HG03175 (cell line): ENCODE measurements around the gene LIG4.
"Not testable (repeated sequence)": the region's sequence is repeated elsewhere in the genome, so short reads cannot be mapped to it uniquely, and the experiment has no call there.

Experiments used
- ATAC-seq: cut with Tn5 transposase; IDR thresholded peaks from one replicate; pipeline ENCODE4 v1.9.1; 2021; ENCODE audit warnings: mild to moderate bottlenecking, moderate library complexity; ENCODE audit not compliant: unreplicated experiment

The LIG4 gene

DNA sequence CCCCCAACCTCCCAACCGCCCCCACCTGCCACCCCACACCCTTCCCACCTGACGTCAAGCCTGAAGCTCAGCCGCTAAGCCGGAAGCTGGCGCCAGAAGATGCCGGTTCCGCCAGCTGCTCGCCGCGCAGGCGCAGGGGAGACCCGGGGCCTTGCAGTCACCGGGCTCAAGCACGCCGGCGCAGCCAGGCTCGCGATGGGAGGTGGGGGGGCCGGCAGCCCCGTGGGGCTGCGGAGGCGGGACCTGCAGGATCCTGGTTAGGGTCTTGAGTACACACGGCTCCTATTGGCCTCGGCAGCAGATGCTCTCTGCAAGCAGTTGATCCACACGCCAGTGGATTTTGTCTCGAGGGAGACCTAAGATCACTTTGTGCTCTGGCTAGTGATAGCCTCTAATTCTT is at the start of gene LIG4:
TSS of gene LIG4 (minus strand) at position 101 of the 400 bp plus-strand sequence. CDS start 4,268 bp downstream, outside the sequence.
- peak; percentile 71 for ATAC-seq

DNA sequence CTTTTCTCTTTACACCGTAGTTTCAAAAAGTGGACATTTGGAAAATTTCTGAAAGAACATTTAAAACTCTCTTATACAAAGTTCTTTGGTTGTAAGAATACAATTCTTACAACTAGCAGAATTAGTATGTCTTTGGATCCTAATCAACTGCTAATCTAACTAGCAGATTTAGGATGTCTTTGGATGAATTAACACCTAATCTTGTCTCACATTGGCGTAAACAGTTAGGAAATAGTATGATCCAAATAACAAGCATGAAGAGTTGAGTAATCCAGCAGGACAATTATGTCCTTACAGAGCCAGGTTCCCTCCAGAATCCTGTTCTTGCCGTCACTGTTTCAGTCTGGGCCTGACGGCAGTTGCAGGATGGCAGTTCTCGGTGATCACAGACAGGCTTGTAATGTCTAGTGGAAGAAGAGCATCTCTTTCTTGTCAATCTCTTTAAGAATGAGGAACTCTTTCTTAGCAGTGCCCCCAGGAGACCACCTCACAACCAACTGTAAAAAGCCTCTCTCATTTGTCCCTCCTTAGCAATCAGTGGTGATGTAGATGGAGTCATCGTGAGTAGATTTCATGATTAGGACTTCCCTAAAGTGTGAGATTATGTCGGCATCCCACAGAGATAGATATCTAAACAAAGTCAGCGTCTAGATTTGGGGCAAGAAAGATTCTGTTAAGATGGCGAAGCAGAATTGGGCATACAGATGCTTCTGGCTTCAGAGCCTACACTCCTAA is 48.5 kb upstream of the LIG4 start:
- no peak for ATAC-seq

DNA sequence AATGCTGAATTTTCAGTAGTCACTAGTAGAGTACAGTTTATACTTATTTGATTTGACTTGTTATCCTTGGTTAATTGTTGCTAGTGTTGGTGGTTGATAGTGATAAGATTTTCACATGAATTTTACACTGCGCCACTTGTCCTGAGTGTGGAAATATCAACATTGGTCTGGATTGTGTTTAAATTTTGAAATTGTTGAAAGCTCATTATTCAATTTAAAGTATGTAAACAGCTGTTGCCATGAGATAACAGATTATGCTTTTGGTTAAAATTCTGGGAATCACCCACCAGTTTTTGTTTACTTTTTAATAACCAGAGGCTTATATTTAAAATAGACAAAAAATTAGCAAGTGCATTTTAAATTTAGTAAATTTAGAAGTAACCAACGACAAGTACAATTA is 41.9 kb upstream of the LIG4 start:
- ATAC-seq: no peak

DNA sequence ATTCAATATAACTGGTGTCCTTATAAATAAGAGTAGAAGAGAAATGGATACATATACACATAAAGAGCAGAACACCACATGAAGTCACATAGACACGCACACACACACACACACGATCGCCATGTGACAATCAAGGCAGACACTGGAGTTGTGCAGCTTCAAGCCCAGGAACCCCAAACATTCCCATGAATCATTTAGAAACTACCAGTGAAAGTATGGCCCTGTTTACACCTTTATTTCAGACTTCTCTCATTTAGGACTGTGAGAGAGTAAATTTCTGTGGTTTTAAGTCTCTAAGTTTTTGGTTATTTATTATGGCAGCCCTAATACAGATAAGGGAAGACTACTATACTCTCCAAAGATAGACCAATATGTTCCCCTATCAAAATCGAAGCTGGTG is 33.8 kb upstream of the LIG4 start:
- no peak for ATAC-seq

DNA sequence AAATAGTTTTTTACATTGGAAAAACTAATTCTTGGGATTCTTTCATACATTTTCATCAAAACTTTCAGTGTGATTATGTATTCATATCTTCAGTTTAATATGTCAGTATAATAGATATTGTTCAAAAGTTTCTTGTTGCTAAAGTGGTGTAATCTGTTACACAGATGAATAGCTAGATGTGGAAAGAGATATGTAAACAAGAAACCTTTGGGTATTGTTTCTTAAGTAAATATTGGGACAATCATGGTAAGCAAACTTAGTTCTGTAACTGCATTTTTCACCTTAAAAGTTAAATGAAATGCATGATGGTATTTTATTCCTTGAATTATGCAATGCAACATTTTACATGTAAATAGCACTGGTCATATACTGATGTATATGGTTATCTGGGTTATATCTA is 15.0 kb upstream of the LIG4 start:
- ATAC-seq: no peak

DNA sequence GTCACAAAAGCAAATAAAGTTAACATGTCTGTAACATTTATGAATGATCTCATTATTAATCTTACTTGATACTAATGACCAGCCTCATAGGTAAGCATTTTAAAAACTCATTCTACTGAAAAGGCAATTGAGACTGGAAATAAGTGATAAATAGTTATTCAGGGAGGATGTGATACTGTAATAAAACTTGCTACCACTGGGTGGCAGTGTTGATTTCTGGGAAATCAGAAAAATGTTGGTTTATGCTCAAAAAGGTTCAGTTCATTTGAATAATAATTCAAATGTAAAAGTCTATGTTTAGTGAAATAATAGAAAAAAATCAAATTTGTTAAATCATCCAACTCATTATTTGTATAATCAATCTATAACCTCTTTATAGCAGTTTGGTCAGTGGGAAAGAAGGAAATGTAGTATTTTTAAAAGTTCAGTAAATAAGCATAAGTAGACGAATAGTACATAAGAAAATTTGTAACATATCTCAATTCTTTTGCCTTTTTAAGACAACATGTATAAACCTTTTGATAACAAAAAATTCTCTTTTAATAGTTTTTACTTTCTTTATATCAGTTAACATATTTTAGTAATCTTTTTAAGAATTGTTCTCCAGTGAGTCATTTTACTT is 12.4 kb upstream of the LIG4 start:
- no peak for ATAC-seq

DNA sequence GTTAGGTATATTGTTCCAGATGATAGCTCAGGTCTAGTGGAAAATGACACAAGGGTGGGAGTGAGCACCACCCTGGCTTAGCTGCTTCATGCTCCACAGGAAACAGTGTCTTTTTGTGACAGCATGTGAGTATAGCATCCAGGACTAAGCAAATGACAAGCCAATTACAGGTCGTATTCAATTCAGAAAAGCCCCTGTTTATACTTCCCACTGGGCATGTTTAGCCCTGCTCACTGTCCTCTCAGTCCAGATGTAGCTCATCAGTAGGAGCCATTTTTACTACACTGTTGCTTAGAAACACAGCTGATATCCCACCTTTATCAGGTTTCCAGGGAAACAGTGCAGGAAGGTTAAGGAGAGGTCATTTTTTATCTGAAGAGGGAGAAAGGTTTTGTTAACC is 10.8 kb upstream of the LIG4 start:
- ATAC-seq: peak; percentile 42

DNA sequence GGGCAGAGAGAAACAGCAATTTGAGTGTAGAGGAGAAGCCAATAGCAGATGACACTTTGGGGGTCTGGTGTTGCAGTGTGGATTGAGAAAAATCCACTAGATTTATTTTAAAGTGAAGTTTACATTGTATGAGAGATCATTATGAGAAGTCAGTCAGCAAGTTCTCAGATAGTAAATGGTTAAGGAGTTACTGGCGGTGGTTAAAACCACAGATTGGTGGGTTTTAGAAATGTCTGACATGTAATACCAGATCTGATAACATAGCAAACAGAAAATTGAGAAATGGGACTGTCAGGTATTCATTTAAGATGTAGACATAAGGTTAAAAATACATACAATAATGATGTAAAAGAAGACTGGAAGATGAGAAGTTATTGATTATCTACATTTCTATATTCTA is 10.1 kb upstream of the LIG4 start:
- peak; percentile 42 for ATAC-seq

DNA sequence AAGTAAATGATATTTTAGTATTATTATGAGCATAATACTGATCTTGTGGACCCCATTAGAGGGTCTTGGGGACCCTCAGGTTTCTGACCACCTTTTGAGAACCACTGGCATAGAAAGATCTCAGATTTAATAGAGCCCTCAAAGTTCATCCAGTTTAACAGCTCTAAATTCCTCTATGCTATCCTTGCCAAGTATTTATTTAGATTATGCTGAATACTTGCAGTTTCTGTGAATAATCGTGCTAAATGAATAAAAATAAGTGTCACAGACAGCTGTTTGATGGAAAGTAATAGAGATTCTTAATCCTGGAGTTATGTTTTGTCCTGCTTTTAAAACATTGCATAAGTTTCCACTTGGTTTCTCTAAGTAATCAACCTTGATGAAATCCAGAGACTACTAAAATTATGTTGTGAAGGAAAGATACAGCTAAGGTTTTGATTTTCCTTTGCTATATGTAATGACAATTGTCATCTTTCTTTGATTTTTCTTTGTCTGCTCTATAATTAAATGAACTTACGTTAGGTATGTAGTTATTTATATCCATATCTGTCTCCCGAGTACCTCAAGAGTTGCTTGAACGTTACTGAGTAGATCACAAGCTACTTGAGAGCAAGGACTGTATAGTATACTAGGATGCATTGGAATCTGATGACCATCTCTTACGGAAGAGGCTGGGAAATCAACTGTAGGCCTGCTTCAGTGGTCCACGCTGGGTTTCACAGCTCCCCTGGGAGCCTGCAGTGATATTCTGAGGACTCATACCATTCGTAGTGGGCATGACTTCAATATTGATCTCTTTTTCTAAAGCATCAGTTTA is 8.6 kb upstream of the LIG4 start:
- no peak for ATAC-seq

DNA sequence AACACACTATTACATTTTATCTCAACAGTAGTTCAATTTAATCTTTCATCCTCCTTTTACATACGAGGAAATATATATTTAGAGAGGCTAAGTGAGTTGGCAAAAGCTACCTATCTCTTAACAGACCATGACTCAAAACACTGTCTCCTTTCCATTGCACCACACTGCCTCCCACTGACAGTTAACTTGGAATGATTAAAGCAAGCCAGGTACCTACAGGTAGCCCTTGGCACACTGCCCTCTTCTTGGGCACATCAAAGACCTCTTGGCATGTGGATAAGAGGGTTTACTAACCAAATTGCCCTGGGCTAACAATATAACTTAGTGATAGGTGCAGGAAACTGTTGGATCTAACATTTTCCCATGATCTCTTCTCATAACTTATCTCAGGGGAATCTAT is 4.7 kb upstream of the LIG4 start:
- ATAC-seq: no peak

DNA sequence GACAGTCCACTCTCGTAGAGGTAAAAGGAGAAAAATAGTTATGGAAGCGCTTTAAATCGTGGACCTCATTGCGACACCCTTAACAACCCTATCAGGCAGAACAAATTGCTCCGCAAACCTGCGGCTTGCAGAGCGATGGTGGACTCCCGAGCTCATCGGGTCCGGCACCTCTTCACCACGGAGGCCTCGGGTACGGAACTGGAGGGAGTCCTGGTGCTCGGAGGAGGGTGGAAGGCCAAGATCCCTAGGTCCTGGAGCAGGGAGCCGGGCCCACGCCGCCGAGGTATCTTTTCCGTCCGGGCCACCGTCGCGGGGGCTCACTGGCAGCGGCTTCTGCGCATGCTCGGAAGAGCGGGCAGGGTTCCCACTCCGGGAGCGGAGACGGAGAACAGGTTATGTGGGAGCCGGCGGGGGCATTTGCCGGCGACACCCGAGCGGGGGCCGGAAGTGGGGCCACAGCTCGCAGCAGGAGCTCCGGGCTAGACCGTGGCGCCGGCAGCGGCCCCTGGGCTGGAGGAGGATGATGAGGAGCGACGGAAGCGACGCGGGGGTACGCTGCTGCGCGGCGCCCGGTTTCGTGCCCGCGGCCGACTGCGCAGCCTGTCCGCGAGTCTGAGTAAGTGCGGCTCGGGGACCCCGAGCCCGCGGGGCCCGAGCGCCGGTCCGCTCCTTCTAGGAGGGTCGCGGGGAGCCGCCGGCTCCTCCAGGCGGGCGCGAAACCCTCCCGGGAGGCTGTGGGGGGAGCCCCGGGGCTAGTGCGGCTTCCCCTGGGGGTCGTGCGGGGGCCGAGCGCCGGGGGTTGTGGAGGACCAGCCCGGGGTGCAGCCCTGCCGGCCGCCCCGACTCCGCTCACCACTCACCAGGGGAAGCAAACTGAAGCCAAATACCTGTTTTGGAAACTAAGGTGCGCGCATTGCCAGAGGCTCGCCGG is 3.0 kb upstream of the LIG4 start, which contains the start of gene ABHD13:
TSS of gene ABHD13 (plus strand) at position 349 of the 931 bp plus-strand sequence. CDS start 10,827 bp downstream, outside the sequence.
- ATAC-seq: peak; percentile 79

DNA sequence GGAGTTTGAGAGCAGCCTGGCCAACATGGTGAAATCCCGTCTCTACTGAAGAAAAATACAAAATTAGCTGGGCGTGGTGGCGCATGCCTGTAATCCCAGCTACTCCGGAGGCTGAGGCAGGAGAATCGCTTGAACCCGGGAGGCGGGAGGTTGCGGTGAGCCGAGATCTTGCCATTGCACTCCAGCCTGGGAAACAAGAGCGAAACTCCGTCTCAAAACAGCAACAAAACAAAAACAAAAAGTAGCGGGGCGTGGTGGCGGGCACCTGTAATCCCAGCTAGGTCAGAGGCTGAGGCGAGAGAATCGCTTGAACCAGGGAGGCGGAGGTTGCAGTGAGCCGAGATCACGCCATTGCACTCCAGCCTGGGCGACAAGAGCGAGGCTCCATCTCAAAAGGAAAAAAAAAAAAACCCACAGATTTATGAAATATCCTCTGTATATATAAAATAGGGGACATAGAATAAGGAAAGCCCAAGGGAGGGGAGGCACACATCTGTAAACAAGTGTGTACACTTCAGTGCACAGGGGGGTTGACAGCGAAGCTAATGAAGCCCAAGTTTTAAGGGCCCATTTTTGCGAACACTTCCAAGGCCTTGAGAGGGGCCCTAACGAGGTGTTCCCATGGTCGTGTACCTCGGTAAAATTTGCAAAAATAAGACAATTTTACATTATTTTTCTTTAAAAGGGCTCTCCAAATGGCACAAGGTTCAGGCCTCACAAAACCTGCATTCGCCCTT is 2.1 kb upstream of the LIG4 start:
- ATAC-seq: not testable (repeated sequence)

DNA sequence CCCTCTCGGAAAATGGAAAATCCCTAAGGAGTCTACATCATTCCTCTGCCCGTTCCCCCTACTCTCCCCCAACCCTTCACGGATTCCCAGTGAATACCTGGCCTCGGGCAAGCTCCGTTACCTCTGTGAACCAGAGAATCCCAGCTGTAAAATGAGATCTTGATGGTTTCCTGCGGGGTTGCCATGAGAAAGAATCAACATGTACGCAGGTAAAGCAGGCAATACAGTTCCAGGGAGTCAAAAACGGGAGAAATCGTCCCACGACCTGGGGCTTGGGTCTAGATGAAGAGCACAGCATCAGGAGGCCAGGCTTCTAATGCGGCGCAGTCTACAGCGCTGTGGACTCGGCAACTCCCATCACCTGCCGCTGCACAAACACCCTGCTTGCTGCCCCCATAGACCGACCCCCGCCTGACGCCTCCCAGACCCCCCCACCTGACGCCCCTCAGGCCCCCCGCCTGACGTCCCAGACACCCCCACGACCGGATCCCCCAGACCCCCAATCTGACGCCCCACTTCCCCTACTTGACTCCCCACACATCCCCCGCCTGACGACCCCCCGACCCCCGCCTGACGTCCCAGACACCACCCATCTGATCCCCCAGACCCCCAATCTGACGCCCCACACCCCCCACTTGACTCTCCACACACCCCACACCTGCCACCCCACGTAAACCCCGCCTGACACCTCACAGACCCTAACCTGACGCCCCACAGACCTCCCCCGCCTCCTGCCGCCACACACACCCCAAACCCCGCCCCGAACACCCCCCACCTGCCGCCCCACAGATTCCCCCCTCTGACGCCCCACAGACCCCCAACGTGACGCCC is 680 bp downstream of the LIG4 start:
- ATAC-seq: no peak

DNA sequence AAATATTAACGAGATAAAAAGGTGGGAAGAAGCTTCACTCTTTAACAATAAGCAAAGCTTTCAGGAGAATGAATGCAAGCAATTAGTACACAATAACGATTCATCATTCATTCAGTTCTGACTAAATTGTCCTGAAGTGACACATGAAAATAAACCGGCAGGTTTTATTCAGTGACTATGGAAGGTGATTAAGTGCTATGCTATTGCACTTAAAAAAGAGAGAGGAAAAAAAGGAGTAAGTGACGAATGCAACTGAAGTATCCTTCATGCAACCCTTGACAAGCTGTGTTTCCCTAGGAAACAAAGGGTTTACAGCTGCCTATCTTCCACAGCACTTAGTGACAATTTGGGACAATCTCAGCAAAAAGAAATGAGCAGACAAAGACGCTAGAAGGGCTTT is 1.4 kb downstream of the LIG4 start:
- no peak for ATAC-seq

DNA sequence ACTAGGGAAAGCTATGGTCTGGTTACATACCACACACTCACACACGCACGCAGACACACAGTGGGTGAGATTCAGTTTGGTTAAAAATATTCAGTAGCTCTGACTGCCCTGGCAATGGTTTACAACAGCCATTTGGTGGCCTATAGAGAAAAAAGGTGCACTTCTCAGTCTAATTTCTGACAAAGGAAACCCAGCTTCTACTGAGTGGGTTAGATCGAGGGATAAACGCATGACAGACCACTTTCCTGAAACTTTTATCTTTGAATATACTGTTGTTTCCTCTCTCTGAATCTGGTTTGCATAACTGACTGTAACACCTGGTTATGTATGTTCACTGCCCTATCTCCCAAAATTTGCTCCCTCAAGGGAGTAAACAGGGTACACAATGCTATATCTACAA is 2.5 kb downstream of the LIG4 start:
- no peak for ATAC-seq

DNA sequence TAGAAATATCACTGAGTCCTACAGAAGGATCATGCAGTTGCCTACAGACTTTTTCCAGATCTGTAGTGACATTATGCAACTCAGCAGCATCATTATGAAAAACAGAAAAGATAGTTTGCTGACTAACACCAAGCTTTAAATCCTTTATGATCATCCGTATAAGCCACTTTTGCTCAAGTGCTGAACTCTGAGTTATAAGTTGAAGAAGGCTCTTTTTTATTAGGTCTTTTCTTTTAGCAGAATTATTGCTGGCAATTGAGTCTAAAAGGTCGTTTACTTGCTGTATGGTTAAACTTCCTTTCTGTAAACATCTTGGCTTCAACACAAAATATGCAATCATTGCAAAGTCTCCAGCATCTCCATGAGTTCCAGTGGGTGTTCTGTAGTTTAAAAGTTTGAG is 4.8 kb downstream of the LIG4 start:
- ATAC-seq: no peak

DNA sequence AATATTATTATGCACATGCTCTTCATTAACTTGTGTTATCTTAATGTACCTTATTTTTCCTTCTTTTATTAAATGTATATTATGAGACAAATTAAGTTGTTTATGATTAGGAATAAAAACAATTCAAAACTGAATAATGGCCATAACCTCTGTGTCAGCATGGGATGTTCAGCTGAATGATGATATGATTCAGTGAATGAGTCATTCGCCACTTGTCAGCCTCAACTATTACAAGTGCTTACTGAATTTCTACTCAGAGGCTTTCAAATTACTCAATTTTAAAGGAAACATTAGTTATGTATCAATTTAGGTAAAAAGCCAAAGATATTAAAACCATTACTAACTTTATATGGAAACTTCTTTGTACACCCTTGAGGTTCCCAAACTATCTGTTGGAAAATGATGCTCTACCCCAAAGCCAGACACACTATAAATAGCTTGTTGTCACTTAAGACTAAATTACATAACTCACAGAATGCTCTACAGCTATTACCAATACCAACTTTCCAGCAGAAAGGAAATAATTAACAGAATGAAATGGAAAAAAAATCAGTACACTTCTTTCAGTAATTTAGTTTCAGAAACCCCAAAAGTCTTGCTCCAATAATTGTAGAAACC is 14.4 kb downstream of the LIG4 start:
- no peak for ATAC-seq

DNA sequence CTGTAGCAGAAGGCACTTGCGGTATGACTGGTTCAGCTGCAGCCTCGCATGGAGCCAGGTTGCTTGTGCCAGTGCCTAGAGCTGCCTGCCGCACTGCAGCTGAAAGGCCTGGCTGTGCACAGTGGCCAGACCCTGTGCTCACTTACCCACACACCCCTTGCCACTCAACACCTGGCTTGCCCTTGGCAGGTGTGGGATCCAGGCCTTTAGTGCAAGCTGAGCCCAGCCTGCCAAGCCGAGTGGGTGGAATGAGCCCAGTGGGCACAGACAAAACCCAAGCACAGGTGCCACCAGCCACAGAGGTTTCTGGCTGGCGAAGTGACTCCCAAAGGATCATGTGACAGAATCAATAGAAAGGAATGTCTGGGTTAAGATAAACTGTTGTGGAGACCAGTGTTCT is 19.5 kb downstream of the LIG4 start:
- ATAC-seq: no peak

DNA sequence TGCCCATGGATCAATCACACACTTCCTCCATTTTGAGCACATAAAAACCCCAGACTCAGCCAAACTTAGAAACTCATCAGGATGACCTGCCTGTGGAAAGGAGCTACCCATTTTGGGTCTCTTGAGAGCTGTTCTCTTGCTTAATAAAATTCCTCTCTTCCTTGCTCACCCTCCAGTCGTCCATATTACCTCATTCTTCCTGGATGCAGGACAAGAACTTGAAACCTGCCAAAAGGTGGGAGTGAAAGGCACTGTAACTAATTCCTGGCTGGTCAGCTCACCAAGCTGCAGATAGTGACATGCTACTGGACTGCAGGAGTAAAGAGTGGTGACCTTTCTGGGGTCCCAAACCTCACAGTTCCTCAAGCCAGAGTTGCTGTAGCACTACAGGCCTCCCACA is 20.2 kb downstream of the LIG4 start:
- no peak for ATAC-seq
